GM18505 (cell line): ENCODE data around the gene CATSPER1.
"Not testable (repeated sequence)": the region's sequence is repeated elsewhere in the genome, so short reads cannot be mapped to it uniquely, and the experiment has no call there.

Source experiments
- ATAC-seq: cut with Tn5 transposase; IDR thresholded peaks from one replicate; pipeline ENCODE4 v1.9.1; 2021; ENCODE audit not compliant: unreplicated experiment
- POLR2A ChIP-seq: IDR thresholded peaks from 4 replicates; pipeline ENCODE4 v1.6.1; 2011; ENCODE audit warnings: borderline replicate concordance; ENCODE audit not compliant: insufficient read depth, insufficient read length; ENCODE audit errors: extremely low read depth

CATSPER1 gene

DNA sequence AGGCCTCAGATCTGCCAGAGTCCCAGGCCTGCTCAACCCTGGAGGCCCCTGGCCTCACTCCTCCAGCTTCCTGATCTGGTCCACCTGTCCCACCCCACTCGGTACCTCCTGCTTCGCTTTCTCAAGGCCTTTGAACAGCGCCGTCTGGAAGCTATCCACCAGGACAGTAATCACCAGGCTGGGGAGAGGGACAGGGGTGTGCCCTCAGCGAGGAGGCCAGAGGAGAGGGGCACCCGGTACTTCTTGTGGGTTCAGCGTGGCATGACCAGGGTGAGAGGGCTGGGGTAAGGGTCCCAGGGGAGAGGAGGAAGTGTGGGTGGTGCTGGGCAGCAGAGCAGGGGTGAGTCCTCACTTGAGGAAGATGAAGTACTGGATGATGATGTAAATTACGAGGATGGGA, 6.1 kb downstream of the CATSPER1 start:
- no peak for ATAC-seq
- no peak for TF ChIP-seq POLR2A

DNA sequence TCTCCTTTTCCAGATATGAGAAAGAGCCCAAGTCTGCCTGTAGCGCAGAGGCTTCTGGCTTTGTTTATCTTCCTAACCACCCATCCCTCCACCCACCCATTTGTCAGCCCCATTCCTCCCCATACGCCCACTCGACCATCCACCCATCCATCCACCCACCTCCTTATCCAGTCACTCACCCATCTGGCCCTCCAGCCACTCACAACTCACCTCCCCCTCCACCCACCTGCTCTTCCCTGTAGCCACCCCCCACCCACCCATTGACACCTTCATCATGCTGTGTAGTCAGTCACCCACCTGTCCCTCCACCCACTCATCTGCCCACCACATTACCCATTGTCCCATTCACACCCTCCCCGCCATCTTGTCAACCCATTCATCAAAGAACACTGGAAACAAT, 9.0 kb downstream of the CATSPER1 start:
- TF ChIP-seq POLR2A, result no peak
- ATAC-seq, result no peak

DNA sequence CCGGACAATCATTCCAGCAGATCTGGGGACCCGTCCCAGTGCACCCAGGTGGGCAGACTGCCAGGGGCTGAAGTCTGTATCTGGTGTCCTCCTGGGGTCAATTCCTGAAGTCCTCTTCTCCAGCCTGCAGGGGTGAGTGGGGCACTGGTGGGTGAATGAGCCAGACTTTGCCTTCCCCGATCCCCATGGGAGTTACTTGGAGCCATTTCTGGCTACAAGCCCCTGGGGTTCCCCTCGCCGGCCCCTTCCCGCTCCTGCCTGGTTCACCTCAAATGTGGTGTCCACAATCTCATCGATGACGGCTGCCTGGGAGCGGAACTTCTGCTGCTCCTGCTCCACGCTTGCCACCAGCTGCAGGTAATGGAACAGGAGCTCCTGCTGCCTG, 9.5 kb downstream of the CATSPER1 start:
- no peak for ATAC-seq
- TF ChIP-seq POLR2A, result no peak

DNA sequence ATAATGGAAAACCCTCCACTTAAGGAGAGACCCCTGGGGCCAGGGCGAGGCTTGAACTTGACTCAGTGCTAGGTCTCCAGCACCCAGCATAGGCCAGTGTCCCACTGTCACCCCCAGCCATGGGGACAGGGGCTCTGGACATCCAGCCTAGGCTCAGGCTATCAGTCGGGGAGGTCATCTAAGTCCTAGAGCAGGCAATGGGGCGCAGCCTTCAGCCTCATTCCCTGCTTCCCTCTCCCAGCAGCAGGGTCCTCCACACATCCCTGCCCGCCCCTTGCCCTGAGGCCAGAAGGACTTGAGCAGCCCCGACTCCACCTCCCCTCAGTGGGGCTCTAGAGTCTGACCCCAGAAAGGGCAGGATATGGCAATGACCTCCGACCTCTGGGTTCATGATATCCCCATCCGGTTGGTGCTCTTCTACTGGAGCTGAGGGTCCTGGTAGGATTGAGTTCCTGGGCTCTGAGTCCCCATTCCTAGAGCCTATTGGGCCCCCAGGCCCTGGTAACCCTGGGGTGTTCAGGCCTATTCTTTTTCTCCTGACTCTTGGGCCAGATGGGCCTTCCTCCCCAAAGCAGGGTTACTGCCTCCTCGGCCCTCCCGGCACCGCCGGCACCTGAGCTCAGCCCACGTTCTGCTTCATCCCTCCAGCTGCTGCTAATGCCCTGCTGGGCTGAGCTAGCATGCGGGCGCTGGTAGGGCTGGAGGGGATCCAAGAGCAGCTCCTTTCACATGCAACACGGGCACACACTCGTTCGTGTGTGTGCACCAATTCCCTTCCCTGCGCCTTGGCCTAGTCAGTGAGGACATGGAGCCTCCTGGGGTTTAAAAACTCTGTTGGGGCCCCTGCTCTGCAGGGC, 10.1 kb downstream of the CATSPER1 start:
- ATAC-seq, result no peak
- TF ChIP-seq POLR2A, result no peak

DNA sequence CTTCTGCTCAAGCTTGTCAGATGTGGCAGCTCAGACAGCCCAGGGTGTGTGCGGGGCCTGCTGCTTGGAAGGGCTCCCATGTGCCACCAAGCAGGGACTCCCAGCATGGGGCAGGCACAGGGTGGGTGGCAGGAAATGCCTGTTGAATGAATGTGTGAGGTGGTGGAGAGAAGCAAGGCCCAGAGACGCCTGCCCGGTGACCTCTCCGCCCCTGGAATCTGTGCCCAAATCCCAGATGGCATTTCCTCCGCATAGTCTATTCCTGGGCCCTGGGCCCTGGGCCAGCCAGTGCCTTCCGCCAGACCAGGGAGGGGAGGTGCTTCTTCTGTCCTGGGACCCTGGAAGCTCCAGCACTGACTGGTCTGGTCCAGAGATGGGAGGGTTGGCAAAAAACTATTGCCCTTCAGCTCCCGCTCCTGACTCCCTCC, 10.8 kb downstream of the CATSPER1 start:
- no peak for ATAC-seq
- no peak for TF ChIP-seq POLR2A

DNA sequence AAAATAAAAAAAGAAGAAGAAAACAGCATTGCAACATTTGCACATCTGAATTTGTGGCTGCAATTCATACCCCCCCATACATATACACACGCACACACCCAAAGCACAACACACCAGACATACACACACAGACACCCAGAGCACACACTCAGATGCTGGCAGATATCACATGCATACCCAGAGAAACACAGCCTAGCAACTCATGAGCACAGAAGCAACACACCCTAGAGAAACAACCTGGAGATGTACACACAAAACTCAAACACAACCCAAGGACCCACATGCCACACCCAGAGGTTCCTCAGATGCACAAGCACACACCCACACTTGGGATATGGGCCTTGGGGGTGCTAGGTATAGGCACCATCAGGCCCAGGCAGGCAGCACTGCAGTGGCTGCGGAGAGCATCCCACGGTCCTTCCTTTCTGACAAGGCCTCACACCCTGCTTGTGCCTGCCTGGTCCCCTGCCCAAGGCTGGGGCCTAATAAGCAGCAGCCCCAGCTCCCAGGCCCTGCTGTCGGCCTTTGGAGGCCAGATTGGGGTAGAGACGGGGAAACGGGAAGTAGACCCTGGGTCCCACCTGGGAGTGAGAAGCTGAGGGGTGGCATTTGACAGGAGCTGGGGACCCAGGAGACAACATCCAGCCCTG, 11.3 kb downstream of the CATSPER1 start:
- TF ChIP-seq POLR2A, result no peak
- ATAC-seq, result no peak

DNA sequence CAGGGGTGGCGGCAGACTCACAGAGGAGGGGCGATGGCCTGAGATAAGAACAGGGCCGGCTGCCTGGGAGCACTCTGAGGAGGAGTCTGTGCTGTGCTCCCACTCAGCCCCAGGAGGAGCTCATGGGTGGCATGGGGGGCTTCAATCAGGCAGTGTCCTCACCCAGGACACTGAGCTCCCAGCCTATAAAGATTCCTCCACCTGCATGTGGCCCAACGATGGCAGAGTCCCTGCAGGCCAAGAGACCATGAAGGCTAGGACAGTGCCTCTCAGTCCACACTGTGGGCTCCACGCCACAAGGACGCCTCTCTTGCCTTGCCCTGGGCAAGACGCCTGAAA, 12.5 kb downstream of the CATSPER1 start:
- no peak for ATAC-seq
- TF ChIP-seq POLR2A, result no peak

DNA sequence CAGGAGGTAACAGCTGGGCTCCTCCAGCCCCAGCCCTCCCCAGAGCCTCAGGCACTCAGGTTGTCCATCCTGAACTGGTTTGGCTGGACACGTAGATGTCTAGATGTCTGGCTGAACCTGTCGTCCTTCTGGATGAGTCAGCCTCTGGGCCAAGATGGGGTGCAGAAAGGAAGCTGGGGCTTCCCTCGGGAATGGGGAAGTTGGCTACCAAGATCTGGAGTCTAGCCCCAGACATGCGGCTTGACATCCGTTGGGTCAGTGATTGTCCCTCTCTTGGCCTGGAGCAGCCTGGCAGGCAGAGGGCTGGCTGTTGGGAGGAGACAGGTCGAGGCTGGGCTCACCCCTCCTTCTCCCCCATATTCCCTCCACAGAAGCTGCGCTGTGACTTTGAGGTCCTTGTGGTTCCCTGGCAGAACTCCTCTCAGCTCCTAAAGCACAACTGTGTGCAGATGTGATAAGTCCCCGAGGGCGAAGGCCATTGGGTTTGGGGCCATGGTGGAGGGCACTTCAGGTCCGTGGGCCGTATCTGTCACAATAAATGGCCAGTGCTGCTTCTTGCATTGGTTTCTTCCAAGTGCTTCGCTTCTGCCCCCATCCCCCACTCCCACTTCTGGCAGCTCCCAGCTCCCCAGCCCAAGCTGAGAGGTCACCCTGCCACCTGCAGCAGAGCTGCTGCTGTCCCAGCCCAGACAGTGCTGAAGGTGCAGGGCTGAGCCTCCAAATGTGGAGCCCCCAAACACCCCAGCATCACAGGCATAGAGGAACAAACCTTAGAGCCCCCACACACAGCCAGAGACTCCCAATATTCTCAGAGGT, 13.1 kb downstream of the CATSPER1 start:
- no peak for TF ChIP-seq POLR2A
- no peak for ATAC-seq

DNA sequence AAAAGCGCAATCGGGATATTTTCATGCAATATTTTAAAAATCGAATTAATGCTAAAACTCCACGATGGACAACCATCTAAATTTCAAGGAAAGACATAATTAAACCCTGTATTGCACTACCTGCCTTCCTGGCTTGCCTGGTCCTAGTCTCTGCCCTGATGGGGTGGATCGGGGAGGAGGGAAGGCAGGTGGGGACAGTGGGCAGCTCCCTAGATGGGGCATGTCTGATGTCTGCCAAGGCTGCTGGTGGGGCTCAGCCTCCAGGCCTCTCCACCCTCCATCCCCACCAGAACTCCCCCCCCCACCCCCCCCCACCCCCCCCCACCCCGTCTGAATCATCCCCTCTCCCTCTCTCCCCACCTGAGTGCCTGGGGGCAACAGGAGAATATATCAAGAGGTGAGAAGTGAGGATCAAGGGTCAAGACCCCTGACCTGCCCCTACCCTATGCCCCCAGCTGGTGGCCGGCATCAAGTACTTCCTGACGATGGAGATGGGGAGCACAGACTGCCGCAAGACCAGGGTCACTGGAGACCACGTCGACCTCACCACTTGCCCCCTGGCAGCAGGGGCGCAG, 13.8 kb downstream of the CATSPER1 start:
- ATAC-seq, result no peak
- TF ChIP-seq POLR2A, result no peak

DNA sequence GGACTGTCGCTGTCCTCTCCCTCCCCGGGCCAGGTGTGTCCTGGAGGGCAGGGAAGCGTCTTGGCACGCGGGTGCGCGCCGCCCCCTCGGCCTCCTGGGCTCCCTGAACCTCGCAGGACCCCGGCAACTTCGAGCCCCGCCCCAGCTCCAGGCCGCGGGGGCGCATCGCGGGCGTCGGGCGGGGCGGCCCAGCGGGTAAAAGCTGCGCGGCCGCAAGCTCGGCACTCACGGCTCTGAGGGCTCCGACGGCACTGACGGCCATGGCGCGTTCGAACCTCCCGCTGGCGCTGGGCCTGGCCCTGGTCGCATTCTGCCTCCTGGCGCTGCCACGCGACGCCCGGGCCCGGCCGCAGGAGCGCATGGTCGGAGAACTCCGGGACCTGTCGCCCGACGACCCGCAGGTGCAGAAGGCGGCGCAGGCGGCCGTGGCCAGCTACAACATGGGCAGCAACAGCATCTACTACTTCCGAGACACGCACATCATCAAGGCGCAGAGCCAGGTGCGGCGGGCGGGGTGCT, 14.4 kb downstream of the CATSPER1 start, which contains the start of gene CST6:
TSS of gene CST6 (plus strand) at position 224 of the 519 bp plus-strand sequence. CDS start at position 261, 37 bp downstream.
- TF ChIP-seq POLR2A, result no peak
- no peak for ATAC-seq

DNA sequence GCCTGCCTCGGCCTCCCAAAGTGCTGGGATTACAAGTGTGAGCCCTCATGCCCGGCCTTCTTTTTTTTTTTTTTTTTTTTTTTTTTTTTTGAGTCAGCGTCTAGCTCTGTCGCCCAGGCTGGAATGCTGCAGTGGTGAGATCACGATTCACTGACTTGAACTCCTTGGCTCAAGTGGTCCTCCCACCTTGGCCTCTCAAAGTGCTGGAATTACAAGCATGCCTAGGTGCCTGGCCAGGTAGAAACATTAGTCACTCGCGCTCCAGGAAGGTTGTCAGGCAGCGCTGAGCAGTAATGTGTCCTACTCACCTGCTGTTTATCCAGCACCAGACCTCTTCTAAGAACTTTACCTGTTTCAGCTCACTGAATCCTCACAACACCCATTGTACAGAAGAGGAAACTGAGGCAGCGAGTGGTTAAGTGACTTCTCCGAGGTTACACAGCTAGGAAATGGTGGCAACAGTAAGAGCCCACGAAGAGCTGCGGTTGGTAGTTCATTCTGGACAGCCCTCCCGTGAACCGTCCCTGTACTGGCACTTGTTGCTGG, 15.0 kb downstream of the CATSPER1 start:
- no peak for TF ChIP-seq POLR2A
- ATAC-seq, result no peak

DNA sequence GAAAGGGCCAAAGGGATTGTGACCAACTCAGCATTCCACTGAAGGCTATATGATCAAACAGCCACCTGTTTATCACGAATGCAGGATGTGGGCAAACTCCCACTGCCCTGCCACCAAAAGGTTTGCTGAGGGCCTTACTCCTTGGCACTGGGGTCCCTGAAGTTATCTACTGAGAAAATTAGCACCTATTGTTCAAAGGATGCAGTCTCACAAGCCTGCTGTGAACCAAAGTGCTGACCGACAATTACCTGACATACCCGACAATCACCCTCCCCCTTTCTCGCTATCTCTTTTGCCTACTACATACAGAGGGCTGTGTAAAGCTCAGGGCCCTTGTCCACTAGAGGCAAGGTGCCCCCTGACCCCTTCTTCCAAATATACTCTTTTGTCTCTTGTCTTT, 16.2 kb downstream of the CATSPER1 start:
- not testable (repeated sequence) for ATAC-seq

DNA sequence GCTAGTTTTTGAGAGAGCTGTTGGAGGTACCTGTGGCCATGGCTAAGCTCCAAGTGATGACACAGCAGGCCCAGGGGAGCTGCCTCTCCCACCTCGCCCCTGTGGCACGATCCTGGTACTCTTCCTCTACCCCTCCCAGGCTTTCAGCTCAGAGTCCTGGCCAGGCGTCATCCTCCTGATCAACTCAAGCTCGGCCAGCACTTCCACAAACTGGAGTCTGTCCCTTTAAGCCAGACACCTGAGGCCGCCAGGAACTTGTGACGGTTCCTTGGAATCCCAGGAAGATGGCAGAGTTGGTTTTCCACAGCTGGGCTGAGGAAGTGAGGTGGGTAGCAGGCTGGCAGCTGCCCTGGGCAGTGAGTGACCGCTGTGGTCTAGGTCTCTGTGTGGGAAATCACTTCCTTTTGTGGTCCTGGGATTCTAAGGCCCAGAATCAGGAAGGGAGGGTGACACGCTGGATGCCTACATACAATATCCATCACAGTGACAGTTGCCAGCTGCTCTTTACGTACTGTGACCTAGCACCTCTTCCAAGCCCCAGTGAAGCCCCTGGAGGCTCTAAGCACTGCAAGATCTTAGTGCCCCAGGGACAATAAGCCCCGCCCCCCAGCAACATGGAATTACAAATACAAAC, 17.7 kb downstream of the CATSPER1 start:
- ATAC-seq, result no peak

DNA sequence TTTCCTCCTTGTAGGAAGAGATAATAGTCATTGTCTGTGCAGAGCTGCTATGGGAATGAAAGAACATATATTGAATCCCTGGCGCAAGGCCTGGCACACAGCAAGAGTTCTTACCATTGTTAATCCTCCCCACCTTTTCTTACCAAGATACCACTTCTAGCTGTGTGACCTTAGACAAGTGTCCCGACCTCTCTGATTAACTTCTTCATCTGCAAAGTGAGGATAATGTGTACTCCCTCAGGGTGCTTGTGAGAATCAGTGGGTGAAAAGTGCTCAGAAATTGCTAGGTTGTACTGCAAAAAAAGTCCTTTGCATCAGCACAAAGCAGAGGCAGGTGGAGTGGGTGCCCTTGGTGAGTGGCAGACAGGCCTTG, 18.2 kb downstream of the CATSPER1 start:
- no peak for TF ChIP-seq POLR2A
- ATAC-seq, result no peak

More for the DNA sequence above, 17.7 kb downstream of the CATSPER1 start:
- TF ChIP-seq POLR2A, result no peak
